Measurements from ENCODE around the gene DAAM2.

Gene DAAM2

DNA sequence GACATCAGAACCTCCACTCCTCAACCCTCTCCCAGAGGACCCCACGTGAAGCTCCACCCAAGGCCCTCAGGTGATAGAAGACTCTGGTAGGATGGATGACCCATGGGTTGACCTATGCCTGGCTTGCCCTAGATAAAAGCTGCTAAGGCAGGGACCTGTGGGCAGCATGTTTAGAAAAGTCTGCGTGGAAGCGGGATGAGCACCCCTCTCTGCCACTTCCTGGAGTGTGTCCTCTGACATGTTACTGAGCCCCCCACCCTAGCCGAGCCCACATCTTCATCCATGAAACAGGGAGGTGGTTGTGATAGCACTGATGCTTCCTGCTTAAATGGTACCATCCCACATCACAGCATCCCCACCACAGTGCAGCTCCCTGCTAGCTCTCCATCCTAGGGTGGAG, 120.3 kb downstream of the DAAM2 start:
- no peak for DNase-seq

DNA sequence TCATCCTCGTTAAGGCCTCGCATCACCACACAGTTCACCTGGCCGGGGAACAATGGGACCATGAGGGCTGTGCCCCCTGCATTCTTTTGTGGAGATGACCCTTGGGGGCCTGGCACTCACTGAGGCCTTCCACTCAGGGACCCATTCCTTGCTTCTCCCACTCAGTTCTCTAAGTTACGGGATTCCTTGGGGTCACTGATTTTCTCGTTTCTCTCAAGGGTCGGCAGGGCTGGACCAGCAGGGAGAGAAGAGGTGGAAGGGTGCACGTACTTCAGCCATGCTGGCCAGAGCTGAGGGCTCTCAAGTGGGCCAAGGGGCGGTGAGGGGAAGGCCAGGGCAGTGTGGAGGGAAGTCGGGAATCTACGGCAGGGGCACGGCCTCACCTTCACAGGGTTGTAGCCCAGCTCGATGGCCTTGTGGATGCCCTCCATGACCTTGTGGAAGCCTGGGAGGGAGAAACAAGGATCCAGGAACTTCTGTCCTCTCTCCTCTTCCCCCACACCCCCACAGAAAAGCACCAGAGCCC, 121.3 kb downstream of the DAAM2 start:
- DNase-seq = no peak

DNA sequence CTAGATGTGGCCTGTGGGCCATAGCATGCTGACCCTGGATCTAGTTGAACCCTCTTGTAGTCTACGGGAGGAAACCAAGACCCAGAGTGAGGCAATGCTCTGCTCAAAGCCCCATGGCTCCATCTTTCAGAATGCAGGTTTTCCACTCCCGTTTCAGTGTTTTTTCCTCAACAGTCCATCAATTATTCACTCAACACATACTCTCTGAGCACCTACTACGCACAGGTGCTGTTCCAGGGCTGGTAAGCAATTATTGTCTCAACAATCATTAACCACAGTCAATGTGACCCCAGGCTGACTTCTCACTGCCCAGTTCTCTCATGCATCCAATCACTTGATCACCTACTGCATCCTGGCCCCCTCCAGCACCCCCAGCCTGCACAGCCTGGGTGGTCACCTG, 122.1 kb downstream of the DAAM2 start:
- DNase-seq = no peak

DNA sequence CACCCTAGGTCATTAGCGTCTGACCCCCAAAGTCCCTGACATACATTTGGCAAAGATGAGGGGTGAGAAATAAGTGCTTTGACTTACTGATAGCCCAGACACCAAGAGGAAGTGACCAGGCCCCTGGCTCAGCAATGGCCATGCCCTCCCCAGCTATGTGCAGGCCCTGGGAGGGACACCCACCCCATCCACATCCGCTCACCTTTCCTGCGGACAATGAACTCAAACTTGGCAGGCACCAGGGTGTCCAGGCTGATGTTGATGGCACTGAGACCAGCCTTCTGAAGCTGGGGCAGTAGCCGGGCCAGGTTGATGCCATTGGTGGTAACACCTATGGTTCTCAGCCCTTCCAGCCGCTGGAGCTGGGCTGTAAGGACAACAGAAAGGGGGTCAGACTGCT, 123.7 kb downstream of the DAAM2 start:
- no peak for DNase-seq

DNA sequence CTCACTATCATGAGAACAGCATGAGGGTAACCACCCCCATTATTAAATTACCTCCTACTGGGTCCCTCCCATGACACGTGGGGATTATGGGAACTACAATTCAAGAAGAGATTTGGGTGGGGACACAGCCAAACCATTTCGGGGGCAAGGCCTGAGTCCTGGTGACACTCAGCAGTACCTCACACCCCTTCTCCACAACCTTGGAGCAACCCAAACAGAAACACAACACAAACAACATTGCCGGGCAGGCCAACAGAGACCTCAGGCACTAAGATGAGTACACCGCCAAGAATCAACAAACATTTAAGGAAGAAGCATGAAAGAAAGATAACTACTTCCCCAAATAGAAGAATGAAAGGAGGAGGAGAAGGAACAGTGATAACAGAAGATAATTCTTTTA, 125.2 kb downstream of the DAAM2 start:
- DNase-seq = no peak

DNA sequence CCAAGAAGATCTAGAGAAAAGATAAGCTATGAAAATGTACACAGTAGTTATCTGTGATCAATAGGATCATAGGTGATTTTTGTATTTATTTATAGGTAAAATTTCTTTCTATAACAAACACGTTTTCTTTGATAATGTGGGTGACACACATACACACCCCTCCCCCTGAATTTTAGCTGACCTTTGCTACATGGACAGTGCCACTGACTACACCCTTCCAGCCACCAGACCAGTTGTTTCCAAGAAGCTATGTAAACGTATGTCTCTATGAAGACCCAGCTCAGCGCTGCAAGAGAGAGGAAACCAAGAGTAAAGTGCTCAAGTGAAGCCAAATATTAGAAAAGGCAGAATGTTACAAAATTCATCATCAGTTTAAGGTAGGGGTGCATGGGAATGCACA, 125.8 kb downstream of the DAAM2 start:
- DNase-seq = no peak

DNA sequence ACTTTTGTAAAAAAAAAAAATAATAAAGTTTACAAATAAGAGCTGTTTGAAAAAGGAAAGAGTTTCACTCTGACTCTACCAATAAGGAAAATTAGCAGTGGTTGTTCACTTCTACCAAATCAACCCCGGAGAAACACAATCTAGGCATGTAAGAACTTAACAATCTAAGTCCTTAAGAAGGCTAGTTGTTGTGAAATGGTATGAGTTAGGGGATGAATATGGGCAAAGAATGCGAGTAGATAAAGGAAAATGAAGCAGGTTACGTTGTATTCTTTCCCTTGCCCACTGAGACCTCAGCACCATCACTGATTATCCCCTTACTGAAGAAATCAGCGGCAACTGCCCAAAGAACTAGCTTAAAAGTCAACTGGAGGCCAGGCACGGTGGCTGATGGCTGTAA, 126.7 kb downstream of the DAAM2 start:
- no peak for DNase-seq

DNA sequence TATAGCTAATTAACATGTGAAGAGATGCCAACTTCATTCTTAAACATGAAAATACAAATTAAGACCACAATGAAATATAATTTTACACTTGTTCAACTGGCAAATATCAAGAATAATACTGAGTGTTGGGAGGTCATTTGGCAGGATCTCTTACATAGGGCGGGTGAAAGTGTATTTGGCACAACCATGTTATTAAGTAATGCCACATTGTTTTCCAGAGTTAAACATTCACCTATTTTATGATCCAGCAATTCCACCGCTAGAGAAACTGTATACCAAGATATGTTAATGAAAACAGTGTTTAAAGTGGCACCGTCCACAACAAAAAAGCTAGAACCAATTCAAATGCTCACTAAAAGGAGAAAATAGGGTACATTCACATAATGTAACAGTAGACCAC, 128.0 kb downstream of the DAAM2 start:
- no peak for DNase-seq

DNA sequence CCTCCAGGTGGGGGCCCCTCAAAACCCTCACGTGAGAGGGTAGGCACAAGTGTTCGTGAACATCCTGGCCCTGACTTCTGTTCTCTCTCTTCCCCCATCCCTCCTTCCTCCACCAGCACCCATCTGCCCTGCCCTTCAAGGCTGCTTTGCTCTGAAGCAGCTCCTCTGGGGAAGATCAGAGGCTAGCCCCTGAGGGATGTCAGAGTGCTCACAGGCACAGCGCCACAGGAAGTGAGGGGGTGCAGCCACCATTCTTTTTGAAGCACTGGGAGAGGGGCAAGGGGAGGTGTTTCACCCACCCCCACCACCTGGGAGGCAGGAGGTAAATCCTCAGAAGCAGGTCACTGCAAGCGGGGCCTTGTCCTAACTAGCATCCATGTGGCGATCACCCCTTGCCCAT, 130.6 kb downstream of the DAAM2 start:
- DNase-seq = no peak

DNA sequence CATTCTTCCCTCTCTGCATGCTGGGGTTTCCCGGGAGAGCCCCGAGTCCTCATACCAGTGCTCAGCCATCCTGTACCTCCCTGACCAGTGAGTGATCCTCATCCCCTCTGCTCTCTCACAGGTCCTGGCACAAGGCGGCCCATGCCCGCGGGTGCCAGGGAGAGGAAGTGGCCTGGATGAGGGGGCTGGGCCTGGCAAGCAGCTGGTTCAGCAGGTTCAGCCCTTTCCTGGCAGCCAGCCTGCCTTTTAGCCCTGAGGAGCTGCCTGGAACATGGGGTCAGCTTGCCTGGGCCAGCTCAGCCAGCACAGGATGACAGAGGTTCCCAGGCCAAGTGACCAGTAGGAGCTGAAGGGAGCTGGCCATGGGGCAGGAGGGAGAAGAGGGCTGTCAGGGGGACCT, 131.2 kb downstream of the DAAM2 start:
- DNase-seq = no peak

DNA sequence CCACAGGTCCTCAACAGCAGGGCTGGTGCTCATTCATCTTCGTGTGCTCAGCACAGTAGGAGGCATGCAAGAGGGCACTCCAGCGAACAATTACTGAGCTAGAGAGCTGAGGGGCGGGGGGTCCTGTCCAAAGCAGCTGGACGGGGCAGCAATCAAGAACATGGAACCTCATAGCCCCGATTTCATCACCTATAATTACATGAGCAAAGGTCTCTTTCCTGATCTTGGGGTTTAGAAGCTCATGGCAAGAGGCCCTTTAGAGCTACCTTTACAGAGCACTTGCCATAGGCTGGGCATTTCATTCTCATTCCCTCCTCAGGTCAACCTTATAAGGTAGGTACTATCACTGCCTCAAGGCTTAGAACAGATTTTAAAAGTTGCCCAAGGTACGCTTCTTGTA, 131.7 kb downstream of the DAAM2 start:
- no peak for DNase-seq

DNA sequence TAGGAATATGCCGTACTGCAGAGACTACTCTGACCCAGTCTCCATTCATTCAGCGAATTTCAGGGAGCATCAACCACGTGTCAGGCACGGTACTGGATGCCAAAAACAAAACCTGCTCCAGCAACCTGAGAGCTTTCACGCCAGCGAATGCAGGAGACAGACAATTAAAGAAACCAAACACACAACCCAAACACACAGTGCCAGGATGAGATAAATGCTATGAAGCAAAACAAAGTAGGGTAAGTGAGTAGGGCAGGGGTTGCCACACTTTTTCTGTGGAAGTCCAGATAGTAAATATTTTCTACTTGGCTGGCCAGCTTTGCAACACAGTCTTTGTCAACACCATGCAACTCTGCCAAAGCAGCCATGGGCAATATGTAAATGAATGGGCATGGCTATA, 132.1 kb downstream of the DAAM2 start:
- no peak for DNase-seq

DNA sequence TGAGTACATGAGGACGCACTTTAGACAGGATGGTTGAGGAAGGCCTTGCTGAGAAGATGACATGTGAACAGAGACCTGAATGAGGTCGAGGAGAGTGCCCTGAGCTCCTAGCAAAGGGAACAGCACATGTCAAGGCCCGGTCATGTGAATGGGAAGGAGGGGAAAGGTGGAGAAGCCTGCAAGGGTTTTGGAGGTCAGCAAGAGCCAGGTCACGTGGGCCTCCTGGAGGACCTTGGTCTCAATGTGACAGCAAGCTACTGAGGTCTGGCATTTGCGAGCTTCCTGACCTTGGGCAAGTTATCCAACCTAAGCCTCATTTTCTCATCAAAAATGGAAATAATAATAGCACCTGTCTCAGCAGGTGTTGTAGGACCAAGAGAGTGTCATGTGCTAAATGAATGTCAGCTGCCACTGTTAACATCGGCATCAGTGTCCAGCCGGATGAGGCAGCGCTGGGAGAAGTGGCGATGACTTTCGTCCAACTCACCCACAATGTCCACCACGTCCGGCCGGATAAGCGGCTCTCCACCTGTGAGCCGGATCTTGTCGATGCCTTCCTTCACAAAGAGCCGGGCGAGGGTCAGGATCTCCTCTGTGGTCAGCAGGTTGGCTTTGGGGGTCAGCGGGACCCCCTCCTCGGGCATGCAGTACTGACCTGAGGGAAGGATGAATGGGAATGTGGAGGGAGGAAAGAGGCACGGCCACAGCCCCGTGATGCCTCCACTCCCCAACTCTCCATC, 133.2 kb downstream of the DAAM2 start:
- DNase-seq = no peak

DNA sequence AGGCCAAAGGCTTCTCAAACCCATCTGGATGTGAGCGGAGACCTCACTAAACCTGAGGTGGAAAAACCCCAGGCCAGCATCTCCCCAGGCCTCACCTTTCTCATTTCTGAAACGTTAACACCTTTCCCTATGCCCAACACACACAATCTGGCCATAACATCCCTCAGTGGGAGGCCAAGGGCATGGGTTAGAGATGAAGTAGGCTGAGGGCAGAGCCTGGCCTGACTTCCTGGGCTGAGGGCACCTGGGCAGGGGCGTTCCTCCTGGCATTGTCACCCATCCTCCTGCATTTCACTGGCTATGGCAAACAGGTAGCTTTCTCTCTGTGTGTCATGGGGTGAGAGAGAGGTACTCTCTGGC, 133.7 kb downstream of the DAAM2 start:
- DNase-seq = no peak

DNA sequence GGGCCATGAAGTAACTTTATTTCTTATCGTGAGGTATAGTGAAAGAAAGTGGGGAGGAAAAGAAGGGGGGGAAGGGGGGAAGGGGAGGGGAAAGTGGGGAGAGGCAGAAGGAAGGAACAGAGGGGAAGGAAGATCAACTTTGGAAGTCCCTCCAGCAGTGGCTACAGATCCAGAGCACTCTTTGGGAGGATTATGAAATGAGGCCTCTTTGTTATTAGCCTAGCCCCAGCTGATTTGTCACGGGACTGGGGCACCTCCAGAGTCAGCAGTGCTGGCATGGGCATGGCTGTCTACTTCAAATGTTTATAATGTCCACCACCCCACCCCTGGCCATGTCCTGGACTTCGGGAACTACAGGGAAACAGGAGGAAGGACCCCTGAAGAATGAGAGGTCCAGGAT, 134.5 kb downstream of the DAAM2 start:
- DNase-seq = no peak

DNA sequence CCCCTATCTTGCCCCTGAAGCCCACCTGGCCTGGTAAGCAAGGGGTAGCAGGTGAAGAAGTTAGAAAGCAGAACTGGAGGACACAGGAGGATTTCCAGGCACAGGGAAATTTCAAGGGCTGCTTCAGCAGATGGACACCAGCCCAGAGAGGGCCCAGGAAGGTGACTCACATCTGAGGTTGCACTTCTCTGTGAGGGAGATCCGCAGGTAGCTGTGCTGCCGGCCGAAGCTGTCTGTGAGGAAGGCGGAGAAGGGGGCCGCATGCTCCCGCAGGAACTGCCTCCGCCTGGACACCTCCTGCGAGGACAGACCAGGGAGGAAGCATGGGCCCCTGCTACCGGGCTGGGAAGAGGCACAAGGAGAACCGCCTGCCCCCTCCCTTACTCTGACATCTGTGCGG, 135.0 kb downstream of the DAAM2 start:
- no peak for DNase-seq

DNA sequence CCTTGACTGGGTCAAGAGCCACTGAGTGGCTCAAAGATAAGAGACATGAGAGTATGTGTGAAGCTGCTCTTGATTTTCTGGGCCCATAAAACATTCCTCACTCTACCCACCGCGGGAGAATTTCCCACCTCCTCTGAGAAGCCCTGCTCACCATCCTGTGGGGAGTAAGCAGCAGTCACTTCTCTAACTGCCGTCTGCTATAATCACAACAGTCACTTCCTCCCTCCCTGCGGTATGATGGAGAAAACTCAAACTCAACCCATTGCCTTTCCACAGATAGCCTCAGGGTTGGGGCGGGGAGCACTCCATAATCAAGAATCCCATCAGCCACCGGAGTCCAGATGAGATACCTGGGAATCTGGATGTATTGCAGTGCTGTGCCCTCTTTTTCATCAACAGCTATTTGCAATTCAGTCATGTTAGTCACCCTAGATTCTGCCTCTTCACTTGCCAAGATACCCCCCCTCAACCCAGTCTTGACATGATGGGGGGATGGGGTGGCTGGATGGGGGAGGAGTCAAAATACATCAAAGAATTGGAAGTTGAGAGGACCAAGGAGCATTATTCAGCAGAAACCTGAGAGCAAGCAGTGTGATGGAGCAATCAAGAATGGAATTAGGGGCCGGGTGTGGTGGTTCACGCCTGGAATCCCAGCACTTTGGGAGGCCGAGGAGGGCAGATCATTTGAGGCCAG, 137.0 kb downstream of the DAAM2 start:
- no peak for DNase-seq

DNA sequence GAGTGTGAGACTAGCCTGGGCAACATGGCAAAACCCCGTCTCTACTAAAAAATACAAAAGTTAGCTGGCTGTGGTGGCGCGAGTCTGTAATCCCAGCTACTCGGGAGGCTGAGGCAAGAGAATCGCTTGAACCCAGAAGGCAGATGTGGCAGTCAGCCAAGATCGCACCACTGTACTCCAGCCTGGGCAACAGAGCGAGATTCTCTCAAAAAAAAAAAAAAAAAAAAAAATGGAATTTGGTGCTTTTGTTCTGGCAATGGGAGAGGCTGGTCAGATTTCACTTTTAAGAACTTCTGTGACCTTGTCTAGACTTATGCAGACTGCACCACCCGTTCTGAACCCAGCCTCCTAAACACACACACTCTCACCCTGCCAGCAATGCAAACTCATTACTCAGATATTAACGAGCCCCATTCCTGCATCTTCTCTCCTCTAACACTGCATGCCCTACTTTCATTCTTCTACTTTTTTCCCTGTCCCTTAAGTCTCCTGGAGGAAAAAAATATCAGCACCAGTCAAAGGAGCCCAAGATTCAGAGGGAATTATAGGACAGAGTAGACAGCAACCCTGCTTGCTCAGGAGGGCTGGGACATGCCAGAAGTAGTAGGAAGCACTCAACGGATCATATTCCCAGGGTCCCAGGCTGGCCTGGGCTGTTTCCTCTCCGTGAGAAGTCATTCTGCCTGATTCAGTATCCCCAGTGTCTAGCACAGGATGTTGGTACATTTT, 137.7 kb downstream of the DAAM2 start:
- no peak for DNase-seq

DNA sequence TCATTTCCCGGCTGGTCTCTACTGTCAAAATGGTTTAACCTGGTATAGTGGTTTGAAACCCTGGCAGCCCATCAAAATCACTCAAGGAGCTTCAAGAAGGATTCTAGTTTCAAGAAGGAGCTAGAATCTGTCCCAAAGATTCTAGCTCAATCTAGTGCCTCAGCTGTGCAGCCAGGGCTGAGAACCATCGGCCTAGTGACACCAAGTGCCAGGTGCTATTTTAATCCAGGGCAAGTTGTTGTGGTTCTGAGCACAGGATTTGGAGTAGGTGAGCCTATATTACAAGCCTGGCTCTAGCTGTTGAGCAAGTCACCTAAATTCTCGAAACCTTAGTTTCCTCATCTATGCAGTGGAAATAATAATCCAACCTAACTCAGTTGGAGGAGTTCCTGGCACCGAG, 138.4 kb downstream of the DAAM2 start:
- no peak for DNase-seq

DNA sequence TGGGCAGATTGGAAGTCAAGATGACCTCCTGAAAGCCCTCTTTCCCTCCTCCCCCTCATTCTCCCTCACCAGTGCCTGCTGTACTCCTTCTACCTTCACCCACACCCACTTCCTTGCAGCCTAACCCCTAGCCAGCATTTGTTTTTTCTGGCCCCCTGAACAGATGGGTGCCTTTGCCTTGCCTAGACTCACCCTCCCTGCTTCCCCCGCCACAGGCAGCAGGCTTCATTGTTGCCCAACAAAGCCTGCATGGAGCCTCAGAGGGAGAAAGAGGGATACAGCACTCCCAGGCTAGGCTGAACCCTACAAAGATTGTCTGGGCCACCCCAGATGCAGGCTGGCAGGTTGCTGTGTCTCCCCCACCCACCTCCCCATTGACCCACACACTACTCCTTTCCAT, 139.4 kb downstream of the DAAM2 start:
- DNase-seq = no peak

DNA sequence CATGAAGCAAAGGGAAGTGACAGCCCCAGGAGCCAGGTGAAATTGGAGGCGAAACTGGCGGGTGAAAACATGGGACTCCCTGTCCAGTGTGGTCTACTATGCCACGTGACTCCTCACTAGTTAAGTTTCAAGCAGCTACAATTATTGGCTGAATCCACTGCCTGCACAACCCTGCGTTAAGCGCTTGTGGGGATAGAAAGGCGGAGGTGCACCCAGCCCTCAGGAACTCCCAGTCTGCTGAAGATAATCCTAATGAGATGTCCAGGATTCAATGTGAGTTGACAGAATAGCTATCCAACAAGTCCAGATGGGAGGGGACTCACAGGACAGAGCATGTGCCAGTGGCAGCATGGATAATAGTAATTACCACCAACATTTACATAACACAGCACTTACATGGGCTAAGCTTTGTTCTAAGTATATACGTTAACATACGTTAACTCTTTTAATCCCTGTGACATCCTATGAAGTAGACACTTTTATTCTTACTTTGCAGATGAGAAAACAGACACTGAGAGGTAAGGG, 140.3 kb downstream of the DAAM2 start:
- no peak for DNase-seq

DNA sequence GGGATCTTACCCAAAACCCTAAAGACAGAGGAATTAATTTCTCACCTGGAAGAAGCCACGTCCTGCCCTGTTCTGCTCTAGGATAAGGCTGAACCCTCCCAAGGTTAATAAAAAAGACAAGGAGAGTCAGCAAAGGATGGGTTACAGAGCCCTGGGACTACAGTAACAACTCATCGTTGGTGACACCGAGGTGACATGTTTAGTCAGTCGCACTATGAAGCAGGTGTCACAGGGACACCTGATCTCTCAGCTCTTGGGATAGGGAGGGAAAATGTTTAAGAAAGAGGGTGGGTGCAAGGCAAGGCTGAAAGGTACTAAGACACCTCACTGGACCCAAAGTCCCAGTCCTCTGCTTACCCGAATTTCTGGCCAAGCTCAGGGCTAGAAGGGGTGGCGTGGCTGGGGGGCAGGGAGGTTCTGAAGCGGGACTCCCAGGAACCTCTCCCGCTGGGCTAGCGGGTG, 141.5 kb downstream of the DAAM2 start:
- no peak for DNase-seq

DNA sequence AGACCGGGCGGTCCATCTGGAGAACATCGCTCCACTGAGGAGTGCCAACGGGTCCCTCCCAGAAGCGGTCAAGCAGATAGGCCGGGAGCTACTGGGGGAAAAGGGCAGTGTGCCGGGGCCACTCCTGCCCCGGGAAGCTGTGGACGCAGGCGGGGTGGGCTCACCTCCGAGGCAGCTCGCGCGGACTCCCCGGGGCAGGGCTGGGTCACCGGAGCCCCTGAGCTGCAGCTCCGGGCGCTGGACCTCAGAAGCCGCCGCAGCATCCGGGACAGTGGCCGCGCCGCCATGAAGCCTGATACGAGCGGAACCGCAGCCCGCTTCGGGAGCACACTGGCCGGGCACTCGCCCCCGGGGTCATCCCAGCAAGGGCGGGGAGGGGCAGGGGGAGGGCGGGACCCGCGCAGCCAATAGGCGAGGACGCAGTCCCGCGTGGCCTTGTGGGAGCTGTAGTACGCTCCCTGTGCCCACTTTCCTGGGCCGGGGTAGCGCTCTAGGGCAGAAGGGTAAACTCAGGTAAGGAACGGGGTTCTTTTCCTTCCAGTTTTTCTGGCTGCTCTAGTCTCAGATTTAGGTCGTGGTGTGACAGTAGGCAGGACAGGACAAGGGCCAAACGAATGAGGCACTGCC, 142.1 kb downstream of the DAAM2 start, which contains the start of gene MOCS1:
Gene MOCS1, minus strand, starts transcription at position 332 of the 627 bp plus-strand sequence. Its CDS starts 45 bp downstream, at position 287.
- peak; percentile 20 for DNase-seq

All from CD4-positive, alpha-beta T cell treated with Interleukin-17A for 1 hour (primary cell).